GM12878 (cell line): ENCODE data around the gene DNMT1. TPM values are rescaled to one million over a fixed set of nuclear protein-coding genes. Genes with fewer than 3 reads are reported as not detected.

ENCODE experiments used
- BMI1 ChIP-seq: fragments of 450-650 bp; IDR thresholded peaks from 2 replicates; pipeline ENCODE4 v1.6.1; 2016; ENCODE audit warnings: mild to moderate bottlenecking, moderate library complexity, borderline replicate concordance
- CREB1 ChIP-seq: IDR thresholded peaks from 2 replicates; pipeline ENCODE4 v1.6.1; 2012; ENCODE audit warnings: low read depth, mild to moderate bottlenecking, inconsistent platforms
- EP300 ChIP-seq, 2 experiments: fragments of 150-350 bp in 1 of 2; IDR thresholded peaks; 2 replicates each; pipeline ENCODE4 v1.6.1; 2011 to 2012; ENCODE audit warnings: low read depth in 2 of 2, low read length in 2 of 2, borderline replicate concordance in 1 of 2, improper control_type of control experiment in 1 of 2, inconsistent platforms in 1 of 2; ENCODE audit not compliant: control insufficient read depth in 1 of 2
- ESRRA ChIP-seq: IDR thresholded peaks from 2 replicates; pipeline ENCODE4 v1.6.1; 2012; ENCODE audit warnings: mild to moderate bottlenecking, low read length, improper control_type of control experiment
- GATAD2B ChIP-seq: fragments of 450-650 bp; conservative IDR thresholded peaks from 2 replicates; pipeline ENCODE4 v1.6.1; 2017; ENCODE audit warnings: low read depth, mild to moderate bottlenecking, moderate library complexity
- HDAC6 ChIP-seq: fragments of 200-600 bp; sonication (generic); IDR thresholded peaks from one replicate; pipeline ENCODE4 v1.8.0; 2017; ENCODE audit warnings: antibody characterized with exemption; ENCODE audit not compliant: unreplicated experiment
- MEF2A ChIP-seq: IDR thresholded peaks from 2 replicates; pipeline ENCODE4 v1.6.1; 2011; ENCODE audit warnings: low read depth, mild to moderate bottlenecking, low read length, moderate library complexity; ENCODE audit not compliant: insufficient read depth
- MXI1 ChIP-seq: fragments of 150-350 bp; IDR thresholded peaks from 2 replicates; pipeline ENCODE4 v1.6.1; 2011; ENCODE audit warnings: low read depth, mild to moderate bottlenecking, inconsistent platforms, low read length, improper control_type of control experiment
- NR2C1 ChIP-seq: fragments of 450-650 bp; IDR thresholded peaks from 2 replicates; pipeline ENCODE4 v1.6.1; 2017; ENCODE audit warnings: antibody characterized with exemption, mild to moderate bottlenecking, moderate library complexity
- NR2F1 ChIP-seq: fragments of 450-650 bp; conservative IDR thresholded peaks from 2 replicates; pipeline ENCODE4 v1.6.1; 2017; ENCODE audit warnings: mild to moderate bottlenecking
- NRF1 ChIP-seq: conservative IDR thresholded peaks from 2 replicates; pipeline ENCODE4 v1.6.1; 2011; ENCODE audit warnings: mild to moderate bottlenecking, low read depth, low read length, improper control_type of control experiment
- POLR2A ChIP-seq: IDR thresholded peaks from 2 replicates; pipeline ENCODE4 v1.6.1; 2011; ENCODE audit warnings: low read depth, mild to moderate bottlenecking, low read length
- POU2F2 ChIP-seq: IDR thresholded peaks from 3 replicates; pipeline ENCODE4 v1.6.1; 2011; ENCODE audit warnings: low read depth, mild to moderate bottlenecking, low read length, borderline replicate concordance
- RAD51 ChIP-seq: fragments of 450-650 bp; IDR thresholded peaks from 2 replicates; pipeline ENCODE4 v1.6.1; 2016; ENCODE audit warnings: moderate library complexity, mild to moderate bottlenecking, inconsistent platforms
- RELA ChIP-seq: fragments of 450-650 bp; IDR thresholded peaks from 2 replicates; pipeline ENCODE4 v1.8.0; 2014; ENCODE audit warnings: borderline replicate concordance; ENCODE audit not compliant: partially characterized antibody
- TCF3 ChIP-seq: IDR thresholded peaks from 2 replicates; pipeline ENCODE4 v1.6.1; 2012; ENCODE audit warnings: low read depth, mild to moderate bottlenecking, low read length, borderline replicate concordance; ENCODE audit not compliant: insufficient read depth
- ZNF384 ChIP-seq: IDR thresholded peaks from 2 replicates; pipeline ENCODE4 v1.6.1; 2012; ENCODE audit warnings: low read depth, mild to moderate bottlenecking, low read length, improper control_type of control experiment, borderline replicate concordance
- polyA plus RNA-seq, 11 experiments: library from polyadenylated mRNA; depleted of rRNA in 4 of 11; unstranded in 6 of 11; stranded (reverse) in 5 of 11; fragments of >200 nt; fragmentation: Nextera tagmentation in 4 of 11; fragmentation: Illumina TruSeq in 1 of 11; extraction: Ambion mirVana in 4 of 11; extraction: Trizol in 1 of 11; gene quantifications; 1 replicate in 1 of 11; 2 replicates in 10 of 11; pipeline versions ENCODE4 v1.2.1 to v1.2.3, GENCODE V29; 2011 to 2016; ENCODE audit warnings: inconsistent platforms in 2 of 11, missing spikeins in 2 of 11, low read depth in 1 of 11
- total RNA-seq, 4 experiments: library from RNA; depleted of rRNA in 3 of 4; stranded (reverse); fragments of >200 nt in 3 of 4; fragmentation: Illumina TruSeq in 1 of 4; extraction: Trizol in 1 of 4; gene quantifications; 2 replicates each; pipeline versions ENCODE4 v1.2.1 to v1.2.3, GENCODE V29; 2013 to 2021
- TF ChIP-seq, protein P1 (sequence below): fragments of 450-650 bp; conservative IDR thresholded peaks from 2 replicates; pipeline ENCODE4 v1.6.1; 2017; ENCODE audit warnings: mild to moderate bottlenecking, moderate library complexity
- TF ChIP-seq, protein P2 (sequence below): fragments of 450-650 bp; IDR thresholded peaks from 2 replicates; pipeline ENCODE4 v1.6.1; 2017; ENCODE audit warnings: mild to moderate bottlenecking, moderate library complexity

Gene DNMT1
- total and polyA plus RNA-seq, 10 of the 15 experiments (the other 5 are each of a cell fraction or from before 2014, with no cell fraction given) = 70.0 to 290 (median 133) TPM

DNA sequence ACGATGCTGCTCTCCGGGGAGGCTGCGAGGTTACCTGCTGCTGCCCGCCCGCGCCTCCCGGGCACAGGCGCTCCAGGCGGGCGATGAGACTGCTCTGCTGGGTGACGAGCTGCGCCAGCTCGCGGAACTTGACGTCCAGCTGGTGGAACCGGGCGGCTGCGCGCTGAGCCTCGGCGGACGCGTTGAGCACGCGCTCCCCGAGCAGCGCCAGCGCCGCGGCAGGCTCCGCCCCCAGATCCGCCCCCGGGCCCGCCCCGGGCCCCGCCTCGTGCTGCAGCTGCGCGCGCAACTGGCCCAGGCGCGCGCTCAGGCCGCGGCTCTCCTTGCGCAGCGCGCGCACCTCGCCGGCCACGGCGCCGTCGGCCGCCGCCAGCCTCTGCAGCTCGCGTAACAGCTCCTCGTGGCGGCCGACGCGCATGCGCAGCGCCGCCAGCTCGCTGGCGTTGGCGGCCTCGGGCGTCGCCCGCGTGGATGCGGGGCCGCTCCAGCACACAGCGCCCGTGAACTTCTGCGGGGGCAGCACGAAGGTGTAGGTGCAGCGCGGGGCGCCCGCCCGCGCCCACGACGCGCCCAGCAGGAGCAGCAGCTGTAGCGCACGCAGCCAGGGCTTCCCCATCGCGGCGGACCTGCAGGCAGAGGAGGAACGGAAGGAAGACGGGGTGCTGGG is 98.7 kb downstream of the DNMT1 start (continued):
- TF ChIP-seq TCF3 (no peak), MXI1 (peak; percentile 39; the same call in 1 of the 2 replicates), EP300 (IDR thresholded peaks at IDR 0.05; ENCODE audit: borderline replicate concordance in 1 of 2, control insufficient read depth in 1 of 2, low read depth in 2 of 2, low read length in 2 of 2) (no peak), NRF1 (peak; percentile 73), HDAC6 (no peak), POLR2A (peak; percentile 81), ZNF384 (no peak), RELA (peak; percentile 61), CREB1 (0 out of 2 replicates have a peak, but pooled peaks have one; percentile 6), RAD51 (no peak), NR2F1 (0 out of 2 replicates have a peak, but pooled peaks have one; percentile 18), BMI1 (no peak), ESRRA (no peak), GATAD2B (peak; percentile 68), MEF2A (0 out of 2 replicates have a peak, but pooled peaks have one; percentile 4), POU2F2 (peak; percentile 42; the same call in 1 of the 3 replicates), NR2C1 (peak; percentile 29; the same call in 1 of the 2 replicates)
- TF ChIP-seq, protein P1, sequence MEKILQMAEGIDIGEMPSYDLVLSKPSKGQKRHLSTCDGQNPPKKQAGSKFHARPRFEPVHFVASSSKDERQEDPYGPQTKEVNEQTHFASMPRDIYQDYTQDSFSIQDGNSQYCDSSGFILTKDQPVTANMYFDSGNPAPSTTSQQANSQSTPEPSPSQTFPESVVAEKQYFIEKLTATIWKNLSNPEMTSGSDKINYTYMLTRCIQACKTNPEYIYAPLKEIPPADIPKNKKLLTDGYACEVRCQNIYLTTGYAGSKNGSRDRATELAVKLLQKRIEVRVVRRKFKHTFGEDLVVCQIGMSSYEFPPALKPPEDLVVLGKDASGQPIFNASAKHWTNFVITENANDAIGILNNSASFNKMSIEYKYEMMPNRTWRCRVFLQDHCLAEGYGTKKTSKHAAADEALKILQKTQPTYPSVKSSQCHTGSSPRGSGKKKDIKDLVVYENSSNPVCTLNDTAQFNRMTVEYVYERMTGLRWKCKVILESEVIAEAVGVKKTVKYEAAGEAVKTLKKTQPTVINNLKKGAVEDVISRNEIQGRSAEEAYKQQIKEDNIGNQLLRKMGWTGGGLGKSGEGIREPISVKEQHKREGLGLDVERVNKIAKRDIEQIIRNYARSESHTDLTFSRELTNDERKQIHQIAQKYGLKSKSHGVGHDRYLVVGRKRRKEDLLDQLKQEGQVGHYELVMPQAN = 0 out of 2 replicates have a peak, but pooled peaks have one; percentile 32
- TF ChIP-seq, protein P2, sequence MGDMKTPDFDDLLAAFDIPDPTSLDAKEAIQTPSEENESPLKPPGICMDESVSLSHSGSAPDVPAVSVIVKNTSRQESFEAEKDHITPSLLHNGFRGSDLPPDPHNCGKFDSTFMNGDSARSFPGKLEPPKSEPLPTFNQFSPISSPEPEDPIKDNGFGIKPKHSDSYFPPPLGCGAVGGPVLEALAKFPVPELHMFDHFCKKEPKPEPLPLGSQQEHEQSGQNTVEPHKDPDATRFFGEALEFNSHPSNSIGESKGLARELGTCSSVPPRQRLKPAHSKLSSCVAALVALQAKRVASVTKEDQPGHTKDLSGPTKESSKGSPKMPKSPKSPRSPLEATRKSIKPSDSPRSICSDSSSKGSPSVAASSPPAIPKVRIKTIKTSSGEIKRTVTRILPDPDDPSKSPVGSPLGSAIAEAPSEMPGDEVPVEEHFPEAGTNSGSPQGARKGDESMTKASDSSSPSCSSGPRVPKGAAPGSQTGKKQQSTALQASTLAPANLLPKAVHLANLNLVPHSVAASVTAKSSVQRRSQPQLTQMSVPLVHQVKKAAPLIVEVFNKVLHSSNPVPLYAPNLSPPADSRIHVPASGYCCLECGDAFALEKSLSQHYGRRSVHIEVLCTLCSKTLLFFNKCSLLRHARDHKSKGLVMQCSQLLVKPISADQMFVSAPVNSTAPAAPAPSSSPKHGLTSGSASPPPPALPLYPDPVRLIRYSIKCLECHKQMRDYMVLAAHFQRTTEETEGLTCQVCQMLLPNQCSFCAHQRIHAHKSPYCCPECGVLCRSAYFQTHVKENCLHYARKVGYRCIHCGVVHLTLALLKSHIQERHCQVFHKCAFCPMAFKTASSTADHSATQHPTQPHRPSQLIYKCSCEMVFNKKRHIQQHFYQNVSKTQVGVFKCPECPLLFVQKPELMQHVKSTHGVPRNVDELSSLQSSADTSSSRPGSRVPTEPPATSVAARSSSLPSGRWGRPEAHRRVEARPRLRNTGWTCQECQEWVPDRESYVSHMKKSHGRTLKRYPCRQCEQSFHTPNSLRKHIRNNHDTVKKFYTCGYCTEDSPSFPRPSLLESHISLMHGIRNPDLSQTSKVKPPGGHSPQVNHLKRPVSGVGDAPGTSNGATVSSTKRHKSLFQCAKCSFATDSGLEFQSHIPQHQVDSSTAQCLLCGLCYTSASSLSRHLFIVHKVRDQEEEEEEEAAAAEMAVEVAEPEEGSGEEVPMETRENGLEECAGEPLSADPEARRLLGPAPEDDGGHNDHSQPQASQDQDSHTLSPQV = peak; percentile 76; the same call in 1 of the 2 replicates
